GM21576 (cell line): Measurements from ENCODE around the gene IRF2.
"Not testable (repeated sequence)": the region's sequence is repeated elsewhere in the genome, so short reads cannot be mapped to it uniquely, and the experiment has no call there.

Experiments used
- ATAC-seq: cut with Tn5 transposase; IDR thresholded peaks from one replicate; pipeline ENCODE4 v1.9.1; 2021; ENCODE audit warnings: mild to moderate bottlenecking, moderate library complexity; ENCODE audit not compliant: unreplicated experiment

The IRF2 gene

GRCh38 chr4:184392748-184393559 is 81.4 kb downstream of the IRF2 start:
- ATAC-seq, result no peak

GRCh38 chr4:184392316-184392715 is 82.0 kb downstream of the IRF2 start:
- no peak for ATAC-seq

- ATAC-seq, result no peak
These were observed 84.1 kb downstream of the IRF2 start for GRCh38 chr4:184389978-184390900.

GRCh38 chr4:184388106-184388505 is 86.2 kb downstream of the IRF2 start:
- no peak for ATAC-seq

GRCh38 chr4:184387351-184387750 is 87.0 kb downstream of the IRF2 start:
- peak; percentile 29 for ATAC-seq

- ATAC-seq, result no peak
These were observed 88.0 kb downstream of the IRF2 start for GRCh38 chr4:184386271-184386781.

- no peak for ATAC-seq
These were observed 88.6 kb downstream of the IRF2 start for GRCh38 chr4:184385705-184386141.

- ATAC-seq, result peak; percentile 4
These were observed 89.4 kb downstream of the IRF2 start for GRCh38 chr4:184384810-184385557.

- ATAC-seq, result peak; percentile 82
These were observed 90.1 kb downstream of the IRF2 start for GRCh38 chr4:184384056-184384809.

GRCh38 chr4:184383497-184384055 is 90.8 kb downstream of the IRF2 start:
- ATAC-seq, result no peak

GRCh38 chr4:184382189-184382846 is 92.0 kb downstream of the IRF2 start:
- no peak for ATAC-seq

GRCh38 chr4:184380707-184381106 is 93.6 kb downstream of the IRF2 start:
- ATAC-seq, result no peak

- not testable (repeated sequence) for ATAC-seq
These were observed 94.1 kb downstream of the IRF2 start for GRCh38 chr4:184380214-184380613.

- ATAC-seq, result no peak
These were observed 97.4 kb downstream of the IRF2 start for GRCh38 chr4:184376923-184377322.

- ATAC-seq, result no peak
These were observed 98.1 kb downstream of the IRF2 start for GRCh38 chr4:184376126-184376838.

GRCh38 chr4:184375623-184376022 is 98.7 kb downstream of the IRF2 start:
- ATAC-seq, result not testable (repeated sequence)

GRCh38 chr4:184375027-184375426 is 99.3 kb downstream of the IRF2 start:
- no peak for ATAC-seq

- no peak for ATAC-seq
These were observed 100.4 kb downstream of the IRF2 start for GRCh38 chr4:184373886-184374405.
